ENCODE measurements around the gene KAT8.

DNA sequence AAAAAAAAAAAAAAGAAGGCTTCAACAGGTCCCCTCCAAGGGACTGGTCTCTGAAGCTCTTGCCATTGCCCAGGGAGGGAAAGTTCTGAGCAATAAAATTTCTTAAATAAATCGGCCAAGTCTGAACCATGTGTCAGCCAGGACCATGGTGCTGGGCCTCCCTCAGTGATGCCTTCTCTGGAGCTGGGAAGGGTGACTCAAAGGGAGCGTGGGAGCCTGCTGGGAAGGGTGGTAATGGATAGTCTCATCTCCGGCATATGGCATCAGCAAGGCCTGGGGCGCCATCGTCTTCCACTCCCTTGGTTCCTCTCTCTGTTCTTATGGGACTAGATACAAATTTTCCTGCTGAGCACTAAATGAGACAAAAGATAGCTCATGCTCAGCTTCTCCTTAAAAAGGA lies 25.1 kb upstream of the KAT8 start:
- no peak for TF ChIP-seq POLR2A (IDR thresholded peaks at IDR 0.05)
- TF ChIP-seq, protein P1, sequence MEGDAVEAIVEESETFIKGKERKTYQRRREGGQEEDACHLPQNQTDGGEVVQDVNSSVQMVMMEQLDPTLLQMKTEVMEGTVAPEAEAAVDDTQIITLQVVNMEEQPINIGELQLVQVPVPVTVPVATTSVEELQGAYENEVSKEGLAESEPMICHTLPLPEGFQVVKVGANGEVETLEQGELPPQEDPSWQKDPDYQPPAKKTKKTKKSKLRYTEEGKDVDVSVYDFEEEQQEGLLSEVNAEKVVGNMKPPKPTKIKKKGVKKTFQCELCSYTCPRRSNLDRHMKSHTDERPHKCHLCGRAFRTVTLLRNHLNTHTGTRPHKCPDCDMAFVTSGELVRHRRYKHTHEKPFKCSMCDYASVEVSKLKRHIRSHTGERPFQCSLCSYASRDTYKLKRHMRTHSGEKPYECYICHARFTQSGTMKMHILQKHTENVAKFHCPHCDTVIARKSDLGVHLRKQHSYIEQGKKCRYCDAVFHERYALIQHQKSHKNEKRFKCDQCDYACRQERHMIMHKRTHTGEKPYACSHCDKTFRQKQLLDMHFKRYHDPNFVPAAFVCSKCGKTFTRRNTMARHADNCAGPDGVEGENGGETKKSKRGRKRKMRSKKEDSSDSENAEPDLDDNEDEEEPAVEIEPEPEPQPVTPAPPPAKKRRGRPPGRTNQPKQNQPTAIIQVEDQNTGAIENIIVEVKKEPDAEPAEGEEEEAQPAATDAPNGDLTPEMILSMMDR (IDR thresholded peaks at IDR 0.05), result no peak
